Astrocyte (in vitro differentiated cells and primary cell): ENCODE measurements around the gene TGFB2. TPM values are rescaled to one million over a fixed set of nuclear protein-coding genes. Genes with fewer than 3 reads are reported as not detected.

Experiments
- DNase-seq: peaks from one replicate; pipeline ENCODE4 v3.0.0-alpha.2; 2010; ENCODE audit warnings: low read depth
- FAIRE-seq: peaks from 2 replicates; lab custom pipeline; 2011; peaks lifted over from hg19 to GRCh38; lab: Jason Lieb, UNC
- H2AFZ ChIP-seq: 2 replicates; pipeline ENCODE4 v1.6.0; 2012; ENCODE audit warnings: low read depth, low read length, inconsistent platforms
- H3K27ac ChIP-seq: 2 replicates; pipeline ENCODE4 v1.5.1; 2011; ENCODE audit warnings: low read depth, low read length, inconsistent platforms
- H3K27me3 ChIP-seq: 2 replicates; pipeline ENCODE4 v1.6.0; 2011; ENCODE audit warnings: low read length, inconsistent platforms; ENCODE audit not compliant: insufficient read depth
- H3K36me3 ChIP-seq: 2 replicates; pipeline ENCODE4 v1.5.1; 2011; ENCODE audit warnings: low read length, inconsistent platforms; ENCODE audit not compliant: insufficient read depth
- H3K4me1 ChIP-seq: 2 replicates; pipeline ENCODE4 v1.5.1; 2011; ENCODE audit warnings: low read length, inconsistent platforms; ENCODE audit not compliant: insufficient read depth
- H3K4me2 ChIP-seq: 2 replicates; pipeline ENCODE4 v1.6.0; 2012; ENCODE audit warnings: low read length, inconsistent platforms
- H3K4me3 ChIP-seq: 2 replicates; pipeline ENCODE4 v1.5.1; 2011; ENCODE audit warnings: low read depth, mild to moderate bottlenecking, low read length, inconsistent platforms; ENCODE audit not compliant: insufficient read depth
- H3K79me2 ChIP-seq: 2 replicates; pipeline ENCODE4 v1.6.0; 2012; ENCODE audit warnings: mild to moderate bottlenecking, low read length, inconsistent platforms; ENCODE audit not compliant: insufficient read depth
- H3K9ac ChIP-seq: 2 replicates; pipeline ENCODE4 v1.6.0; 2012; ENCODE audit warnings: mild to moderate bottlenecking, low read length, inconsistent platforms
- H3K9me3 ChIP-seq: 2 replicates; pipeline ENCODE4 v1.5.1; 2012; ENCODE audit warnings: low read depth, mild to moderate bottlenecking, low read length, inconsistent platforms; ENCODE audit not compliant: insufficient read depth
- H4K20me1 ChIP-seq: 2 replicates; pipeline ENCODE4 v1.6.0; 2012; ENCODE audit warnings: low read length, inconsistent platforms; ENCODE audit not compliant: insufficient read depth
- H3K27ac Mint-ChIP-seq: one replicate; pipeline ENCODE4 v1.8.0; 2021; ENCODE audit warnings: mild to moderate bottlenecking, mixed read lengths; ENCODE audit not compliant: unreplicated experiment
- H3K27me3 Mint-ChIP-seq: one replicate; pipeline ENCODE4 v1.8.0; 2021; ENCODE audit warnings: low read depth, mixed read lengths; ENCODE audit not compliant: unreplicated experiment
- H3K36me3 Mint-ChIP-seq: one replicate; pipeline ENCODE4 v1.8.0; 2021; ENCODE audit warnings: low read depth, mixed read lengths; ENCODE audit not compliant: unreplicated experiment
- H3K4me1 Mint-ChIP-seq: one replicate; pipeline ENCODE4 v1.8.0; 2021; ENCODE audit warnings: low read depth, mixed read lengths; ENCODE audit not compliant: unreplicated experiment
- H3K4me3 Mint-ChIP-seq: one replicate; pipeline ENCODE4 v1.8.0; 2021; ENCODE audit warnings: mild to moderate bottlenecking, moderate library complexity, mixed read lengths; ENCODE audit not compliant: unreplicated experiment
- H3K9me3 Mint-ChIP-seq: one replicate; pipeline ENCODE4 v1.8.0; 2021; ENCODE audit warnings: mild to moderate bottlenecking, mixed read lengths; ENCODE audit not compliant: unreplicated experiment
- CTCF ChIP-seq: IDR thresholded peaks from 2 replicates; pipeline ENCODE4 v1.5.1; 2011; ENCODE audit warnings: low read depth, mild to moderate bottlenecking, inconsistent platforms, low read length, moderate library complexity; ENCODE audit not compliant: insufficient read depth
- EZH2 ChIP-seq: IDR thresholded peaks from 2 replicates; pipeline ENCODE4 v1.6.1; 2012; ENCODE audit warnings: mild to moderate bottlenecking, low read length, inconsistent platforms; ENCODE audit not compliant: insufficient read depth
- total RNA-seq: library from RNA; stranded (reverse); gene quantifications from 2 replicates; pipeline ENCODE4 v1.2.1, GENCODE V29; 2021

The TGFB2 gene
- total RNA-seq, 1 donor from 2014 or later = 330 TPM

GRCh38 chr1:218493986-218494385, 148.8 kb downstream of the TGFB2 start:
- no peaks in the 10 kb centered on the region for H3K79me2 ChIP-seq
- Mint-ChIP-seq H3K4me3 (no peak overlapping the region), H3K27me3 (no peaks in the 10 kb centered on the region), H3K36me3 (peaks cover 2% of the 10 kb centered on the region), H3K9me3 (peaks cover 3% of the 10 kb centered on the region), H3K27ac (no peak overlapping the region), H3K4me1 (peaks cover 68% of the 10 kb centered on the region)
- H3K4me3 ChIP-seq = no peak overlapping the region
- H3K27ac ChIP-seq = no peak overlapping the region
- no peak overlapping the region for H3K4me2 ChIP-seq
- H4K20me1 ChIP-seq = no peaks in the 10 kb centered on the region
- no peaks in the 10 kb centered on the region for H3K36me3 ChIP-seq
- FAIRE-seq = no peak
- no peaks in the 10 kb centered on the region for H3K27me3 ChIP-seq
- H2AFZ ChIP-seq = no peak overlapping the region
- H3K4me1 ChIP-seq = peaks cover 44% of the 10 kb centered on the region
- H3K9ac ChIP-seq = no peak overlapping the region
- DNase-seq = no peak
- no peaks in the 10 kb centered on the region for H3K9me3 ChIP-seq
- no peak for TF ChIP-seq CTCF
- no peak for TF ChIP-seq EZH2

Other genes with a start within 250 kb of the TGFB2 start
- 24.9 and 28.4 TPM in 2 replicates for gene RRP15, start 60.0 kb upstream of the TGFB2 start, total RNA-seq